C4-2B (cell line): ENCODE measurements around the gene CDC42EP2.

Experiments used
- ZFX ChIP-seq: fragments of 450-650 bp; IDR thresholded peaks from 2 replicates; pipeline ENCODE4 v1.6.1; 2017
- TF ChIP-seq, protein P1 (sequence below): fragments of 450-650 bp; conservative IDR thresholded peaks from 2 replicates; pipeline ENCODE4 v1.5.1; 2017; ENCODE audit warnings: mild to moderate bottlenecking

GRCh38 chr11:65295571-65296341 lies 18.9 kb upstream of the CDC42EP2 start:
- TF ChIP-seq, protein P1, sequence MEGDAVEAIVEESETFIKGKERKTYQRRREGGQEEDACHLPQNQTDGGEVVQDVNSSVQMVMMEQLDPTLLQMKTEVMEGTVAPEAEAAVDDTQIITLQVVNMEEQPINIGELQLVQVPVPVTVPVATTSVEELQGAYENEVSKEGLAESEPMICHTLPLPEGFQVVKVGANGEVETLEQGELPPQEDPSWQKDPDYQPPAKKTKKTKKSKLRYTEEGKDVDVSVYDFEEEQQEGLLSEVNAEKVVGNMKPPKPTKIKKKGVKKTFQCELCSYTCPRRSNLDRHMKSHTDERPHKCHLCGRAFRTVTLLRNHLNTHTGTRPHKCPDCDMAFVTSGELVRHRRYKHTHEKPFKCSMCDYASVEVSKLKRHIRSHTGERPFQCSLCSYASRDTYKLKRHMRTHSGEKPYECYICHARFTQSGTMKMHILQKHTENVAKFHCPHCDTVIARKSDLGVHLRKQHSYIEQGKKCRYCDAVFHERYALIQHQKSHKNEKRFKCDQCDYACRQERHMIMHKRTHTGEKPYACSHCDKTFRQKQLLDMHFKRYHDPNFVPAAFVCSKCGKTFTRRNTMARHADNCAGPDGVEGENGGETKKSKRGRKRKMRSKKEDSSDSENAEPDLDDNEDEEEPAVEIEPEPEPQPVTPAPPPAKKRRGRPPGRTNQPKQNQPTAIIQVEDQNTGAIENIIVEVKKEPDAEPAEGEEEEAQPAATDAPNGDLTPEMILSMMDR: no peak
- TF ChIP-seq ZFX: no peak
